ENCODE data around the gene TSEN54.

The TSEN54 gene

GRCh38 chr17:75488693-75489510 is 27.4 kb upstream of the TSEN54 start:
- no peak for DNase-seq (ENCODE audit: low read depth)

- DNase-seq (ENCODE audit: low read depth) = no peak
These were observed 26.8 kb upstream of the TSEN54 start for GRCh38 chr17:75489511-75489955.

GRCh38 chr17:75490173-75490743 is 26.1 kb upstream of the TSEN54 start:
- no peak for DNase-seq (ENCODE audit: low read depth)

GRCh38 chr17:75490953-75491649 is 25.2 kb upstream of the TSEN54 start:
- DNase-seq (ENCODE audit: low read depth) = no peak

GRCh38 chr17:75491680-75492079 is 24.6 kb upstream of the TSEN54 start:
- DNase-seq (ENCODE audit: low read depth) = no peak

GRCh38 chr17:75492555-75493168 is 23.7 kb upstream of the TSEN54 start:
- DNase-seq (ENCODE audit: low read depth) = no peak

- no peak for DNase-seq (ENCODE audit: low read depth)
These were observed 22.7 kb upstream of the TSEN54 start for GRCh38 chr17:75493476-75494129.

GRCh38 chr17:75494326-75494877 is 21.9 kb upstream of the TSEN54 start:
- DNase-seq (ENCODE audit: low read depth) = no peak

GRCh38 chr17:75496005-75496404 is 20.3 kb upstream of the TSEN54 start:
- no peak for DNase-seq (ENCODE audit: low read depth)

- no peak for DNase-seq (ENCODE audit: low read depth)
These were observed 18.1 kb upstream of the TSEN54 start for GRCh38 chr17:75498039-75498725.

- no peak for DNase-seq (ENCODE audit: low read depth)
These were observed 17.6 kb upstream of the TSEN54 start for GRCh38 chr17:75498726-75499213.

- no peak for DNase-seq (ENCODE audit: low read depth)
These were observed 16.9 kb upstream of the TSEN54 start for GRCh38 chr17:75499313-75500022.

GRCh38 chr17:75500419-75501216 is 15.7 kb upstream of the TSEN54 start:
- DNase-seq (ENCODE audit: low read depth) = no peak

- no peak for DNase-seq (ENCODE audit: low read depth)
These were observed 14.8 kb upstream of the TSEN54 start for GRCh38 chr17:75501378-75502071.

- no peak for DNase-seq (ENCODE audit: low read depth)
These were observed 14.1 kb upstream of the TSEN54 start for GRCh38 chr17:75502072-75502720.

GRCh38 chr17:75502721-75503329 is 13.5 kb upstream of the TSEN54 start:
- no peak for DNase-seq (ENCODE audit: low read depth)

GRCh38 chr17:75503337-75503950 is 12.9 kb upstream of the TSEN54 start:
- DNase-seq (ENCODE audit: low read depth) = no peak
